Measurements from ENCODE around the gene TMEM200A.

TMEM200A gene

GRCh38 chr6:130426066-130426721 is 60.4 kb downstream of the TMEM200A start:
- DNase-seq, result no peak

- no peak for DNase-seq
Measured at GRCh38 chr6:130431346-130431852, 65.6 kb downstream of the TMEM200A start.

- no peak for DNase-seq
Measured at GRCh38 chr6:130432838-130433237, 67.0 kb downstream of the TMEM200A start.

- no peak for DNase-seq
Measured at GRCh38 chr6:130434174-130434873, 68.5 kb downstream of the TMEM200A start.

GRCh38 chr6:130435181-130435580 is 69.4 kb downstream of the TMEM200A start:
- DNase-seq, result no peak

GRCh38 chr6:130437961-130438360 is 72.1 kb downstream of the TMEM200A start:
- DNase-seq, result no peak

- no peak for DNase-seq
Measured at GRCh38 chr6:130447374-130447773, 81.6 kb downstream of the TMEM200A start.

- DNase-seq, result no peak
Measured at GRCh38 chr6:130452336-130452735, 86.5 kb downstream of the TMEM200A start.

GRCh38 chr6:130453230-130453629 is 87.4 kb downstream of the TMEM200A start:
- no peak for DNase-seq

- no peak for DNase-seq
Measured at GRCh38 chr6:130457605-130458004, 91.8 kb downstream of the TMEM200A start.

GRCh38 chr6:130459316-130459715 is 93.5 kb downstream of the TMEM200A start:
- no peak for DNase-seq

- no peak for DNase-seq
Measured at GRCh38 chr6:130460934-130461333, 95.1 kb downstream of the TMEM200A start.

- DNase-seq, result no peak
Measured at GRCh38 chr6:130466052-130466747, 100.4 kb downstream of the TMEM200A start.

GRCh38 chr6:130466748-130467061 is 100.9 kb downstream of the TMEM200A start:
- DNase-seq, result no peak

- DNase-seq, result no peak
Measured at GRCh38 chr6:130467146-130468050, 101.6 kb downstream of the TMEM200A start.

- DNase-seq, result no peak
Measured at GRCh38 chr6:130470766-130471165, 104.9 kb downstream of the TMEM200A start.

GRCh38 chr6:130473886-130474285 is 108.1 kb downstream of the TMEM200A start:
- DNase-seq, result no peak

- no peak for DNase-seq
Measured at GRCh38 chr6:130482645-130483390, 117.0 kb downstream of the TMEM200A start.

- no peak for DNase-seq
Measured at GRCh38 chr6:130485870-130486269, 120.1 kb downstream of the TMEM200A start.

- DNase-seq, result no peak
Measured at GRCh38 chr6:130486417-130486816, 120.6 kb downstream of the TMEM200A start.

GRCh38 chr6:130489514-130489913 is 123.7 kb downstream of the TMEM200A start:
- DNase-seq, result no peak
